HG03196 (cell line): ENCODE results near the gene PCDHAC2.

Source experiments
- ATAC-seq: cut with Tn5 transposase; IDR thresholded peaks from one replicate; pipeline ENCODE4 v1.9.1; 2021; ENCODE audit not compliant: unreplicated experiment

Gene PCDHAC2, protein sequence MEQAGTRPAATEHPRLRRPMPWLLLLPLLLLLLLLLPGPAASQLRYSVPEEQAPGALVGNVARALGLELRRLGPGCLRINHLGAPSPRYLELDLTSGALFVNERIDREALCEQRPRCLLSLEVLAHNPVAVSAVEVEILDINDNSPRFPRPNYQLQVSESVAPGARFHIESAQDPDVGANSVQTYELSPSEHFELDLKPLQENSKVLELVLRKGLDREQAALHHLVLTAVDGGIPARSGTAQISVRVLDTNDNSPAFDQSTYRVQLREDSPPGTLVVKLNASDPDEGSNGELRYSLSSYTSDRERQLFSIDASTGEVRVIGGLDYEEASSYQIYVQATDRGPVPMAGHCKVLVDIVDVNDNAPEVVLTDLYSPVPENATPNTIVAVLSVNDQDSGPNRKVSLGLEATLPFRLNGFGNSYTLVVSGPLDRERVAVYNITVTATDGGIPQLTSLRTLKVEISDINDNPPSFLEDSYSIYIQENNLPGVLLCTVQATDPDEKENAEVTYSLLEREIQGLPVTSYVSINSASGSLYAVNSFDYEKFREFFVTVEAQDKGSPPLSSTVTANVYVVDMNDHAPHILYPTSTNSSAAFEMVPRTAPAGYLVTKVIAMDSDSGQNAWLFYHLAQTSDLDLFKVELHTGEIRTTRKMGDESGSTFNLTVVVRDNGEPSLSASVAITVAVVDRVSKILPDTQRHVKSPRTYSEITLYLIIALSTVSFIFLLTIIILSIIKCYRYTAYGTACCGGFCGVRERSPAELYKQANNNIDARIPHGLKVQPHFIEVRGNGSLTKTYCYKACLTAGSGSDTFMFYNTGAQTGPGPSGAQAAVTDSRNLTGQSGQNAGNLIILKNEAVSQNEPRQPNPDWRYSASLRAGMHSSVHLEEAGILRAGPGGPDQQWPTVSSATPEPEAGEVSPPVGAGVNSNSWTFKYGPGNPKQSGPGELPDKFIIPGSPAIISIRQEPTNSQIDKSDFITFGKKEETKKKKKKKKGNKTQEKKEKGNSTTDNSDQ

DNA sequence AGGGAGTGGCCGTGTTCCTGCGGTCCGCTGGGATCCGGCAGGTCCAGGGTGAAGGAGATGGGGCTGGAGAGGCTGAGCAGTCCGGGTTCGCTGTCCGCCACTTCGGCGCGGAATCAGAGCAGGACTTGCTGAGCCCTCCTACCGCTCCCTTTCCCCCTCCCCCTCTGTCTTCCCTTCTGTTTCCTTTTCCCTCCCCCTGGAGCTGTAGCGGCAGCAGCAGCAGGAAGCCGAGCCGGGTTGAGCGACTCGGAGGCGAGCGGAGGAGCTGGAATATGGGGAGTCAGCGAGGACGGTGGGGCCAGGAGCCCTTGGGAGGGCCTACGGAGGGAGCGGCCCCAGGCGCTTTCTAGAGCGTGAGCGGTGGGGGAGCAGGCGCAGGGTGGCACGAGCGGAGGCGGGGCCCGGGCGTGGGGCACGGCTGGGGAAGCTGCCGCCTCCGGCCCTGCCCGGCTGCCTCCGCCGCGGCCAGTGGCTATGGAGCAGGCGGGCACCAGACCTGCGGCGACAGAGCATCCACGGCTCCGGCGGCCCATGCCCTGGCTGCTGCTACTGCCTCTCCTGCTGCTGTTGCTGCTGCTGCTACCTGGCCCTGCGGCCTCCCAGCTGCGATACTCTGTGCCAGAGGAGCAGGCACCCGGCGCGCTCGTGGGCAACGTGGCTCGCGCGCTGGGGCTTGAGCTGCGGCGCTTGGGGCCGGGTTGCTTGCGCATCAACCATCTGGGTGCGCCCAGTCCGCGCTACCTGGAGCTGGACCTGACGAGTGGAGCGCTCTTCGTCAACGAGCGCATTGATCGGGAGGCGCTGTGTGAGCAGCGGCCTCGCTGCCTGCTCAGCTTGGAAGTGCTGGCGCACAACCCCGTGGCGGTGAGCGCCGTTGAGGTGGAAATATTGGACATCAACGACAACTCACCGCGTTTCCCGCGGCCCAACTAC lies at the start of gene PCDHAC2:
Gene PCDHAC2, plus strand, starts transcription at position 184 of the 933 bp plus-strand sequence. Its CDS starts 291 bp downstream, at position 475.
- ATAC-seq: no peak

DNA sequence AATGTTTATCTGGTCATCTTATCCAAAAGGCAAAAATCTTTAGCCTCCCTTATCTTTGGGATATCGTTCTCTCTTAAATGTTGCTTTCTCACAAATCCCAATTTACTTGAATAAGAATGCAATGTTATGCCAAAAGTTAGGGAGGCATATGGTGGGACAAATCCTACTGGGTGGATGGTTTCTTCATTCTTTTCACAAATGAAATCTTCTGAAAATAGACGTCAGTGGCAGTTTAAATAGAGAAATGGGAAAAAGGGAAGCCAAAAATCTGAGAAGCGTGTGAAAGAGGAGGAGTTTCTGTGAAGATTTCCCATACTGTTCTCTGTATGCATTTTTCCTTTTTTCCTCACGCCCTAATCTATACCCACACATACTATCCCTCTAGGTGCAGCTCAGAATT lies 42.7 kb upstream of the PCDHAC2 start:
- no peak for ATAC-seq

DNA sequence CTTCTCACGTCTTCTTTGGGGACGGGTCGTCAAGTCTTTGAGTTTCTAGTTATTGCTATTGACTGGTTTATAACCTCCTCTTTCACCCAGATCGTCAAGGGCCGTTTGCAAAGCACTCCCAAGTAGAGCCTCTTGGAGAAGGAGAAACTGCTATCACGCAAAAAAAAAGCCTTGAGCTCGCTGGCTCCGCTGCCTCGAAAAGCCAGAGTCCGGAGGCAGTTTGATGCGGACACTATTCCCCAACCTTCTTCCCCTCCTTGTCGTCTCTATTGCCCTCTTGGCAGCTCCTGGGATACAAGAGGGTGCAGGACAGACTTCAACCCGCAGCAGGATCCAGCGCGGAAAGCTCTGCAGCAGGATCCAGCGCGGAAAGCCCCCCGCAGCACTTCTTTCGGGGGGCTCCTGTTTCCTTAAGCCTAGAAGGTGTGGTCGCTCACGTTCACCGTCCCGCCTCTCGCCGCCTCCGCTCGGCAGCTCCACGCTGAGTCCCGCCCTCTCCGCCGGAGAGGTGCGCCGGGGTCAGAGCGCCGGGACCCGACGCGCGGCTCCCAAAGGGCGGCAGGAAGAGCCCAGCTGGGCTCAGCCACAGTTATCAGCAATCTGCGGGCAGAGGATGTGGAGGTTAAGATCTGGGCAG lies 40.4 kb upstream of the PCDHAC2 start, which contains the start of gene PCDHAC1:
Gene PCDHAC1, plus strand, starts transcription at position 494 of the 637 bp plus-strand sequence. CDS start 594 bp downstream, outside the sequence.
- no peak for ATAC-seq

DNA sequence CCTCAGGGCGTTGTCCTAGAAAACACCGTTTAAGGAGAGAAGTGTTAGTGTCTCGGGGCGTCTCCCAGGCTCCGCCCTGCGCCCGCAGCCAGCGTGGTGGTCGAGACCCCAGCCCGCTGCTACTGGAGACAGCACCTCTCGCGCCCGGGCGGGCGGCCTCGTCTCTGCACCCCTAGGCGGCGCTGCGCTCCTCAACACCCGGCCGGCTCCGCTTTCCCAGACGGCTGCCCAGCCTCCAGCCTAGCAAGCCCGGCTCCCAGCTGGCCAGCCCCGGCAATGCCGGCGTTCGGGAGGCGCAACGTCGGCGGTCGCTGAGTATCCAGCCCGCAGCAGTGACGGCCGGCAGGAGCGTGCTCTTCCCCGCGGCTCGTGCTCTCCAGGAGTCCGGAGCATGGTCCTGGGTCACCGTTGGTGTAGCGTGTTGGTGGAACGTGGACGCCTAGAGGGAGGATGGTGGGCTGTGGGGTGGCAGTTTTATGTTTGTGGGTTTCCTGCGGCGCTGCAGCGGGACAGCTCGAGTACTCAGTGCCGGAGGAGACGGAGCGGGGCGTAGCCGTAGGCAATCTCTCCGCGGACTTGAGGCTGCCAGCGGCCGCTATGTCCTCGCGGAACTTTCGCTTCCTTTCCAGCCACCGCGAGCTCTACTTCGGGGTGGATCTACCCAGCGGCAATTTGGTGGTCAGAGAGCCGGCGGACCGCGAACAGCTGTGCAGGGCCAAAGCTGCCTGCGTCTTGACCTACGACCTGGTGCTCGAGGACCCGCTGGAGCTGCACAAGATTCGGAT lies 39.6 kb upstream of the PCDHAC2 start:
- ATAC-seq: no peak

DNA sequence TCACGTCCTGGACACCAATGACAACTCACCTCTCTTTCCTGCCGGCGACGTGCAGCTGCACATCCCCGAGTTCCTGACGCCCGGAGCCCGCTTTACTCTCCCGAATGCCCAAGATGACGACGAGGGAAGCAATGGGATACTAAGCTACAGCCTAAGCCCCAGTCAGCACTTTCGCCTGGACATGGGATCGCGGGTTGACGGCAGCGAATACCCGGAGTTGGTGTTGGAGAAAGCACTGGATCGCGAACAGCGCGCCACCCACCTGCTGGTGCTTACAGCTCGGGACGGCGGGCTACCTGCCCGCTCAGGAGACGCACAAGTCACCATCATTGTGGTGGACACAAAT lies 39.1 kb upstream of the PCDHAC2 start:
- no peak for ATAC-seq

DNA sequence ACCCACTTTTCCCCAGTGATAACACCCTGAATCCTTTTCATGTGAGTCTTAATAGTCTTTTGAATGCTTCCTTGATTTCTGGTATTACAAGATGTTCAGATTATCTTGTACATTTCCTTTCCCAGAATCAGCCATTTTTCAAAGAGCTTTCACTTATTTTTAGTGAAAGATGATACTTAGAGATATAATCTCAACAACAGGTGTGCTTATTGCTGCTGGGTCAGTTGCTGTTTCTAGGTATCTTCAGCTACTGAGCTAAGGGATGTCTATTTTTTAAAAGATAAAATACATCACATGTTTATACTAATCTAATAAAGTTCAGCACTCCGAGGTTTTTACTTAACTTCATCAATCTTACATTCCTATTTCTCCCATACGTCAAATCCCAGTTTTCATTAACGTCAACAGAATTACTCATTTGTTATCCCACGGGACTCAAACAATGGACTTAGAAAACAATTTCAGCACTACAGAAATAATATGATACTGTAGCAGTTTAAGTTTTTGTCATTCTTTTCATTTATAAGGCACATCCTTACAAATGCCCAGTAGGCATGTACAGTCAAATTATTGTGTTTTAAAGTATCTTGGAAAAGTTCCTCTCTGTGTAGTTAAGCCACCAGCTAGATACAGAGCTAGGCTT lies 31.2 kb upstream of the PCDHAC2 start:
- ATAC-seq: no peak

DNA sequence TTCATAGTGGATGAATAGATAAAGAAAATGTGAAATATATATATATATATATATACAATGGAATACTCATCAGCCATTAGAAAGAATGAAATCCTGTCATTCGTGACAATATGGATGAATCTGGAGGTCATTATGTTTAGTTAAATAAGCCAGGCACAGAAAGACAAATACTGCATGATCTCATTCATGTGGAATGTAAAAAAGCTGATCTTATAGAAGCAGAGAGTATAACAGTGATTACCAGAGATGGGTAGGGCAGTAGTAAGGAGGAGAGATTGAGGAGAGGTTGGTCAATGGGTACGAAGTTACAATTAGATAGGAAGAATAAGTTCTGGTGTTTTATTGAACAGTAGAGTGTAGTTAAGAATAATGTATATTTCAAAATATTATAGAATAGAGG lies 19.7 kb upstream of the PCDHAC2 start:
- no peak for ATAC-seq

DNA sequence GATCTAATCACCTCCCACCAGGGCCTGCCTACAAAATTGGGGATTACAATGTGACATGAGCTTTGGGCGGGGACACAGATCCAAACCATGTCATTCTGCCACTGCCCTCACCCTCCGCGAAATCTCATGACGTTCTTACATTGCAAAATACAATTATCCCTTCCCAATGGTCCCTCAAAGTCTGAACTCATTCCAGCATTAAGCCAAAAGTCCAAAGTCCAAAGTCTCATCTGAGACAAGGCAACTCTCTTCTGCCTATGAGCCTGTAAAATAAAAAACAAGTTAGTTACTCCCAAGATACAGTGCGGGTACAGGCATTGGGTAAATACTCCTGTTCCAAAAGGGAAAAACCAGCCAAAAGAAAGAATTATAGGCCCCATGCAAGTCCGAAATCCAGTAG lies 14.6 kb upstream of the PCDHAC2 start:
- ATAC-seq: no peak

DNA sequence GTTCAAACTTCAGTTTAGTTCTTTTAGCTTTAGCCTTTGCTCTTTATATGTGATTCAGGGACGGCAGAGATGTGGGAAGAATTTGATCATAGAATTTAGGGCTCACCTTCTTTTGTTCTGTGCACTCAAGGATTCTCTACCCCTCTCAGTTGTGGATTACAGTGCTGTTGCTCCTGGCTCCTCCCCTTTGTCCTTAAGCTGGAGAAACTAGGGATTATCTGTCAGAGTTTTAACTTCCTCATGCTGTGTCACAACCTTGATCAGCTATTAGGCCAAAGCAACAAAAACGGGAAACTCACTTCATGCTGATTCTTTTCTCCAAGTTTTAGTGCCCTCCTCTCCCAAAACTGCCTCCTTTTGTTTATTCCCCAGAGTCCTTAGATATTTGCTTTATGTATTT lies 13.0 kb upstream of the PCDHAC2 start:
- no peak for ATAC-seq

DNA sequence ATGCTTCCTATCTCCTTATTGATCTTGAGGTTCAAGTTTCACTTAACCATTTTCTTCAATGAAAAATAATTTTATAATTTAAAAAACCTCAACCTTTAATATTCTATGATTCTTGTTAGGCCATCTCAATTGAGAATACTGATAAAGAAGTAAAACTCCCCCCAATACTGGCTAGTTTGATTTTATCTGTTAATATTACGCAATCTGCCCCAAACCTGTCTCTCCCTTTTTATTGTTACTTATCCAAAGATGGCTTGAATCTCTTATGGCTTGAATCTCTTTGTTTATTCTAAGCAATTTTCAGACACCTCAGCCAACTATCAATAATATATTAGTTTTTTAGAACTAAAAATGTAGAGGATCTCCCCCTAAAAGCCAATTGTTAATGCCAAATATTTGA lies 4.1 kb upstream of the PCDHAC2 start:
- ATAC-seq: no peak

DNA sequence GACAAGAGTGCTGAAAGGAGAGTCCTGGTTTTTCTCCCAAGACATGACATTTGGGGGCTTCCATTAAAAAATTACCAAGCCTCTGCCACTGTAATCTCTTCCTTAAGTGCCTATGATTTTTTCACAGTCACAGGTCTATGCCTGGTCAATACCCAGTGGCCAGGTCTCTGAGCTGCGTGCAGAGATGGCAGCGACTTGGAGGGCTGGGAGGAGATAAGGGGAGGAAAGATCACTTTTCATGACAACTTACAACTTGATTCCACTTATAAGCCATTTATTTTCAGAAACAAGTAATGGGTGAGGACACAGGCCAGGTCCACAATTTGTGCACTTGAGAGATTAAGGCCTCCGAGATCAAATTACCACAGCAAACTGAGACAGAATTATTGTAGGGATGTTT lies 1.9 kb upstream of the PCDHAC2 start:
- ATAC-seq: no peak

DNA sequence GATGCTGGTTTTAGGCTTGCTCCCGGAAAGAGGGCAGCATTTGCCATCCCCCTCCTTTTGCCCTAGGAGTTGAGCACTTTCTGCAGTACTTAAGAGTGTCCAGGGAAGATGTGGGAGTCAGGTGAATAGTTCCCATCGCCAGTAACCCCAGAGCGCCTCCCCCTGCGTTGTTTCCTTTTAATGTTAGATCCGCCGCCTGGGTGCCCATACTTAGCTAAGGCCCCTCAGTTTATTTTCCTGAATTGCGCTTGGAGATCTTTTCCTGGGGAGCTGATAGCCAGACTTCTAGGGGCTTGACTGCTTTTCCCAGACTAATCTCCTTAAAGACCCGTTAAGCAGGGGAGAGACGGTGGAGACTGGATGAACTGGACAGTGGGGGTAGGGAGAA lies 377 bp upstream of the PCDHAC2 start:
- no peak for ATAC-seq

DNA sequence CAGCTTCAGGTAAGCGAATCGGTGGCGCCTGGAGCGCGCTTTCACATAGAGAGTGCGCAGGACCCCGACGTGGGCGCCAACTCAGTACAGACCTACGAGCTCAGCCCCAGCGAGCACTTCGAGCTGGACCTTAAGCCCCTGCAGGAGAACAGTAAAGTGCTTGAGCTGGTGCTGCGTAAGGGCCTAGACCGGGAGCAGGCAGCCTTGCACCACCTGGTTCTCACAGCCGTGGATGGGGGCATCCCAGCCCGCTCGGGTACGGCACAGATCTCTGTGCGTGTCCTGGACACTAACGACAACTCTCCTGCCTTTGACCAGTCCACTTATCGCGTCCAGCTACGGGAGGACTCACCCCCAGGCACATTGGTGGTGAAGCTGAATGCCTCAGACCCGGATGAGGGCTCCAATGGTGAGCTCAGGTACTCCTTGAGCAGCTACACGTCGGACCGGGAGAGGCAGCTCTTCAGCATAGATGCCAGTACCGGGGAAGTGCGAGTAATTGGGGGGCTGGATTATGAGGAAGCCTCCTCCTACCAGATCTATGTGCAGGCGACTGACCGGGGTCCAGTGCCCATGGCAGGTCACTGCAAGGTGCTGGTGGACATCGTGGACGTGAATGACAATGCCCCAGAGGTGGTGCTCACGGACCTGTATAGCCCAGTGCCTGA lies 1.1 kb downstream of the PCDHAC2 start:
- no peak for ATAC-seq

DNA sequence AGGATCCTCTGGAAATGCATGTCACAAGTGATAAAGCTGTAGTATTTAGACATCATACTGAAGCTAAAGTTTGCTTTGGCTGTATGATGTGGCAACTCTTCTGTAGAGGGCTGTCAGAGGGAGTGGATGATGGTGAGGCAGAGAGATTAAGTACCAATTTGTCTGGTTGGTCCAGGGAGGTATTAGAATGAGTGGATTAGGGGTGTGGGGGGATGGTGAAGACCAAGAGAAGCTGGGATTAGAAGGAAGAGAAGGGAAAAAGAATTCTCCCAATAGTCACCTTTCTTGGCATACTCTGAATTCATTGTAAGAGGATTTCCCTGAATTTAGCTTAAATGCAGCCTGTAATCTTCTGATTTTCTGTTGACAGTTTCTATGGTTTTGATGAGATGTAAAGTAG lies 3.6 kb downstream of the PCDHAC2 start:
- no peak for ATAC-seq

DNA sequence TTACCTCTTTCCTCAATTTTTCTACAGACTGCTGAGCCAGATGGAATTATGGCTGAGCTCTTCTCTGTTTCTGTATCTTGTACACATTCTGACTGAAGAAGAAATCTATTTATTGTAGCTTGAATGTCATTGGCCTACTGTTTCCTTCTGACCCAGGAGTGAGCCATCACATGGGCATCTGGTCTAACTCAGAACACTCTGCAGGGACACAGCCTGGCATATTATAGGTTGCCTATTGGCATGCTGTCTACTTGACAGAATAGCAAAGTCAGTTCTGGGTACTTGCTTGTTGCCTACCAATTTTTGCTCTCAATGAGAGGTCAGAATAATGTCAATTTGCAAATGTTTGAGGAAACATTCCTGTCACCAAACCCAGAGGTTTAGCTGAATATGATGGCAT lies 7.3 kb downstream of the PCDHAC2 start:
- ATAC-seq: no peak

DNA sequence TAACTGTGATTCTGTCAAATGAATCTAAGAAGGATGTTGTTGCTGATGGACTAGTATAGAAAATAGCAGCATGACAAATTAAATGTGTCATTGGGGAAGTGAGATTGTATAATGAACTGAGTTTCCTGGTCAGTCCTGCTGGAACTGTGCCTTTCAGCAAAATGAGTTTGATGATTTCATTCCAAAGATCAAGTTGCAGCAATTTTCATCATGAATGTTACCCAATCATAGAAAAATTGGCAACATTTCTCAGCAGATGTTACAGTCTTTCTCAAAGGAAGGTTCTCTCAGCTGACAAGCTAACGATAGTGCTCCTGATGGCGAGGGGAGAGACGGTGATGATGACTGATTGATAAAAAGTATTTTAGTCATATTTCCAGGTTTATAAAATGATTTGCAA lies 10.7 kb downstream of the PCDHAC2 start:
- no peak for ATAC-seq

DNA sequence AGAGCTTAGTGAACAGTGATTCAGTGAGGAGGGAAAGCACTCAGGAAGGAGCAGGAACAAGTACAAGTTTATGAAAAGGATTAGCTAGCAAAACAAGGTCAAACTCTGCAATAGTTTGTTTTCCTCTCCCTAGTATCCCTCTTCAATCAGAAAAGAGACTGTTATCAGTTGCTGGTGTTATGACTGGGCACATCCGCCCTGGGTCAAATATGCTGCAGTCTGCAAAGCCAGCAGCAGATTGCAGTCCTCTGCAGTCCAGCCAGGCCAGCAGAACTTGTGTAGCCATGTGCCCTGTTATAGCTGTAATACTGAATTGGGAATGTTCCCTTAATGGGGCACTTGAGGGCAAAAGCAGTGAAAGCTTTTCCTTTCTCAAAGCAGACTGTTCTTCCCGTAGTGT lies 12.0 kb downstream of the PCDHAC2 start:
- ATAC-seq: no peak

DNA sequence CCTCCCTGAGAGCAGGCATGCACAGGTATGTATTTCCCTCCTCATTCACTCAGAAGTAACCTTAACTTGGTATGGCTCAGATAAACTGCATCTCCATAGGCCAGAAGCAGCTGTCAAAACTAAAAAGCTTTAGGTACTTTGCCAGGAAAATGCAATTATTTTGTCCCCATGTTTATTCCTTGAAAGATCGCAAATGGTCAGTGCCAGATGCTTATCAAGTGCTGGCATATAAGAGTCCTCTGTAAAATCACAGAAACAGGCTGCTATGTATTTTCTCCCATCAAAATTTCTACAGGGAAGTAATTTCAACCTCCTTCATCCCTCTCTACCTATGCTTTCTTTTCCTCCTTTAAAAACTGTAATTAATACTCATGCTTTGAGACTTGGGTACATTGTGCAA lies 12.7 kb downstream of the PCDHAC2 start:
- no peak for ATAC-seq
